MG63 (cell line): ENCODE data around the gene MYOM3. TPM values are rescaled to one million over a fixed set of nuclear protein-coding genes. Genes with fewer than 3 reads are reported as not detected.
"Not testable (repeated sequence)": the region's sequence is repeated elsewhere in the genome, so short reads cannot be mapped to it uniquely, and the experiment has no call there.

Source experiments
- DNase-seq: peaks from one replicate; pipeline ENCODE4 v3.0.0-alpha.2; 2020
- H3K27me3 ChIP-seq: fragments of 250-450 bp; sonication (Bioruptor Pico); 2 replicates; pipeline ENCODE4 v1.5.1; 2020; ENCODE audit warnings: mild to moderate bottlenecking, moderate library complexity
- H3K36me3 ChIP-seq: fragments of 250-450 bp; sonication (Bioruptor Pico); 2 replicates; pipeline ENCODE4 v1.5.1; 2020; ENCODE audit warnings: mild to moderate bottlenecking, moderate library complexity
- H3K4me3 ChIP-seq: fragments of 250-450 bp; sonication (Bioruptor Pico); 2 replicates; pipeline ENCODE4 v1.5.1; 2020; ENCODE audit warnings: mild to moderate bottlenecking, moderate library complexity
- H3K9me3 ChIP-seq: fragments of 250-450 bp; sonication (Bioruptor Pico); 2 replicates; pipeline ENCODE4 v1.5.1; 2020; ENCODE audit warnings: mild to moderate bottlenecking, moderate library complexity
- total RNA-seq: library from RNA; depleted of rRNA; stranded (reverse); fragments of >200 nt; shearing (Covaris generic); gene quantifications from 2 replicates; pipeline ENCODE4 v1.2.3, GENCODE V29; 2014; ENCODE audit warnings: low replicate concordance; rRNA removed

MYOM3 gene
- total RNA-seq, 1 experiment from 2014 or later = 0.13 TPM

DNA sequence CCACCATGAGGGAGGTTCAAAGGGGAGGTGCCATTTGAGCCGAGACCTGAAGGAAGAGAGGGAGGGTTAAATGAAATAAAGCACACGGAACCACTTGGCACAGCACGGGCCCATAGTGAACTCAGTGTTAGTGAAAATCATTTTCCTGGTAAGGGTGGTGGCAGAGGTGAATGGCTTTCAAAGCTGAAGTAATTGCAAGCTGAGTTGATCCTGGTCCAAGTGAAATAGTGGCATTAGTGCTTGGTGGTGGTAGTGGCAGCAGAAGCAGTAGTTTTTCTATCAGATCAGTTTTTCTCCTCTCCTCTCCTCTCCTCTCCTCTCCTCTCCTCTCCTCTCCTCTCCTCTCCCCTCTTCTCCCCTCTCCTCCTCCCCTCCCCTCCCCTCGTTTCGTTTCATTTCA, 101.3 kb downstream of the MYOM3 start:
- no peaks in the 10 kb centered on the region for H3K36me3 ChIP-seq
- H3K27me3 ChIP-seq = no peaks in the 10 kb centered on the region
- no peak overlapping the region for H3K4me3 ChIP-seq
- no peak for DNase-seq
- peaks cover 5% of the 10 kb centered on the region for H3K9me3 ChIP-seq

DNA sequence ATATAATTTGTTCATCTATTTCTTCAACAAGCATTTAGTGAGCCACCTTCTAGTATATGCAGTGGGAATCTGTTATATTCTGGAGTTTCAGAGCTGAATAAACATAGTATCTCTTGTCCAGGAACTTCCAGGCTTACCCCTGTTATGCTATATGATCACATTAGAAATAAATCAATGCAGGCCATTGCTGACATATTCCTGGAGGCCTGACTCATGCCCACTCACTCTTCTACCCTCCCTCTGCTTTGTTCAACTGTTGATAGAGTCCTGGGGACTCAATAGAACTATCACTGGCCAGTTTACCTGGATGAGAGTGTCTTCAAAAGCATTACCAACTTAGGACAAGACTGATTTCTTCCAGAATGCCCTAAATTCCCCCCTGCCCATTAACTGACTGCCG, 102.5 kb downstream of the MYOM3 start:
- Histone ChIP-seq H3K36me3 (no peaks in the 10 kb centered on the region), H3K4me3 (no peak overlapping the region), H3K9me3 (peaks cover 5% of the 10 kb centered on the region), H3K27me3 (no peaks in the 10 kb centered on the region)
- peak; percentile 63 for DNase-seq

DNA sequence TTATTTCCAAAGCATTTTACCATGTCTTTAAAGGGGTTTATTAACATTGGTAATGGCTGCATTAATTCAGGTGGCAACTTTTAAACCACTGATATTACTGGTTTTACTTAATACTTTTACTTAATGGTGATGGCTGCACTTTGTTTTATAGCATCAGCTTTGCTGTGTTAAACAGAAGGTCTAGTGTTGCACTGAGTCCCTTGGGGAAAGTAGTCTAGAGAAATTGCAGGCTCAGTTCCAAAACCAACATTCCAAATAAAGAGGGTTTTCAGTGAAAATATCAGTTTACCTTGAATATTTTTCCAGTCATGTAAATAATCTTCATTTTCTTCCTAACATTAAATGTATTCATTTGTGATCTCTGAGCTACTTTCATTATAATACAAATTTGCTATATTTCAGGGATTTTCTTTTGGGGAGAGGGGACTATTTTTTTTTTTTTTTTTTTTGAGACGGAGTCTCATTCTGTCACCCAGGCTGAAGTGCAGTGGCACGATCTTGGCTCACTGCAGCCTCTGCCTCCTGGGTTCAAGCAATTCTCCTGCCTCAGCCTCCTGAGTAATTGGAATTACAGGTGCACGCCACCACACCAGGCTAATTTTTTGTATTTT, 103.3 kb downstream of the MYOM3 start:
- H3K36me3 ChIP-seq, DNase-seq, H3K9me3 ChIP-seq, H3K27me3 ChIP-seq, H3K4me3 ChIP-seq: not testable (repeated sequence)

DNA sequence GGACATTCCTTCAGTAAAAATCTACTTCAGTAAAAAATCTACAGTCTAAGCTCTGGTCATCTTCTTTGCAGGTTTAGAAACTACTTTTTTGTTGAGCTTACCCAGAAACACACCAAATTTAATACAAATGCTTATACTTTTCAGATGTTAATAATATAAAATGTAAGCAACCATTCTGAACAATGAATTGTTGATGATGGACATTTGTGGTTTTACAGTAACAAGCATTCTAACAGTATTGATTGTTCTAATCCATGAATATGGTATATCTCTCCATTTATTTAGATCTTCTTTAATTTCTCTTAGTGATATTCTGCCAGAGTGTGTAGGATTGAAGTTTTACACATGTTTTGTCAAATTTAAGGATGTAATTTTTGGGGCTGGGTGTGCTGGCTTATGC, 104.9 kb downstream of the MYOM3 start:
- DNase-seq = no peak
- H3K36me3 ChIP-seq = no peaks in the 10 kb centered on the region
- no peak overlapping the region for H3K4me3 ChIP-seq
- no peaks in the 10 kb centered on the region for H3K27me3 ChIP-seq
- H3K9me3 ChIP-seq = peaks cover 5% of the 10 kb centered on the region

Other genes starting within 250 kb of the MYOM3 start
- 9.5 and 9.8 TPM in 2 replicates for gene FUCA1, start 243.8 kb downstream of the MYOM3 start, total RNA-seq
- gene CNR2, start 198.8 kb downstream of the MYOM3 start, total RNA-seq = not detected in 2 replicates
- 36.5 and 47.0 TPM in 2 replicates for gene PNRC2, start 152.3 kb downstream of the MYOM3 start, total RNA-seq
- 40.0 and 46.4 TPM in 2 replicates for gene SRSF10, start 131.8 kb downstream of the MYOM3 start, total RNA-seq
- 0.86 TPM in 1 of 2 replicates, not detected in the other for gene IL22RA1, start 31.0 kb upstream of the MYOM3 start, total RNA-seq
- 0.25 and 0.36 TPM in 2 replicates for gene IFNLR1, start 75.2 kb upstream of the MYOM3 start, total RNA-seq
- gene GRHL3, start 207.2 kb upstream of the MYOM3 start, total RNA-seq = not detected in 2 replicates